Measurements from ENCODE around the gene KDM1A.

Gene KDM1A

DNA sequence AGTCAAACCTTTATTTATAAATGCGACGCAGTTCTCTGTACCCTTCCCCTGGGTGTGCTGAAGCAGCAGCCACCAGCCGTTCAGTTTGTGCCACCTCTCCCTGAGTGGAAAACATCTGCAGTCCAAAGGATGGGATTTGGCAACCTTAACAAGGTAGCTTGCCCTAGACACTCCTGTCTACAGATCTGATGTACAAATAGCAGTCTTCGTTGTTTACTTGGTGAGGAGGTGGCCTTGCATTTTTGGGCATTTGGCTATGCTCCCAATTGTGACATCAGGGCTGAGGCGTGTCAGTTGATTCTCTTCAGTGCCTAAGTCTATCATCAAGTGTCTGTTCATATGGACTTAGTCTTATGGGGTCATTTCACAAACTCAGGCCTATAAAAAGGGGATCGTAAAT lies 59.8 kb downstream of the KDM1A start:
- no peak for DNase-seq

DNA sequence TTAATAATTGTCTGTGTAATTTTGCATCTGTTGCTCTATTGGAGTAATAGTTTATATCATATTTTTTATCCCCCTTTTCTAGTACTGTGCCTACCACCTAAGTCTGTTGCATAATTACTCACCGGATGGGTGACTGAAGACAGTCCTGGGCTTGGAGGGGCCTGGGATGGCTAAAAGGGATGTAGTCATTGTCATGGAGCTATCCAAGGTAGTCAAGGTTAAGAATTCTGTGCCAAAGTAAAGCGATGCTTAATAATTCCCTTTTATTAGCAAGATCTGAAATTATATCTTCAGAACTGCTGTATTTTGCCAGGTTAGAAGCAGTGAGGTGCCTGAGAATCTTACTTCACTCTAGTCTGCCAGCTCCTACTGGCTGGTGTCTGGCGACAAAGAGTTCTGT lies 61.6 kb downstream of the KDM1A start:
- no peak for DNase-seq

DNA sequence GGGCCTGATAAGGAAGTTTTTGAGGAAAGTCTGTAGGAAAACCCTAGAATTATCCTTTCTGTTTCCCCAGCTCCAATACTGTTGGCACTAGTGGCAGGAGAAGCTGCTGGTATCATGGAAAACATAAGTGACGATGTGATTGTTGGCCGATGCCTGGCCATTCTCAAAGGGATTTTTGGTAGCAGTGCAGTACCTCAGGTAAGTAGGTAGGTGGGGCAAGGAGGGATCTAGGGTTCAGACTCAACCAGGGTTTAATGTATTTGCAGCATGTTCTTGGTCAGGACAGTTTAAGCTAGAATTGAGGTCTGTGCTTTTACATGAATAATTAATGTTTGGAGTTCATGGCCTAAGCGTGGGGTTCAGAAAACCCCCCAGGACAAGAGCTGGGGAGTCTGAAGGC lies 62.1 kb downstream of the KDM1A start:
- peak in 1 of 5 experiments; percentile 5 for DNase-seq

GRCh38 chr1:23083714-23084480 lies 64.6 kb downstream of the KDM1A start:
- DNase-seq, result no peak

- DNase-seq, result no peak
Measured at GRCh38 chr1:23084880-23085279, 65.6 kb downstream of the KDM1A start.

DNA sequence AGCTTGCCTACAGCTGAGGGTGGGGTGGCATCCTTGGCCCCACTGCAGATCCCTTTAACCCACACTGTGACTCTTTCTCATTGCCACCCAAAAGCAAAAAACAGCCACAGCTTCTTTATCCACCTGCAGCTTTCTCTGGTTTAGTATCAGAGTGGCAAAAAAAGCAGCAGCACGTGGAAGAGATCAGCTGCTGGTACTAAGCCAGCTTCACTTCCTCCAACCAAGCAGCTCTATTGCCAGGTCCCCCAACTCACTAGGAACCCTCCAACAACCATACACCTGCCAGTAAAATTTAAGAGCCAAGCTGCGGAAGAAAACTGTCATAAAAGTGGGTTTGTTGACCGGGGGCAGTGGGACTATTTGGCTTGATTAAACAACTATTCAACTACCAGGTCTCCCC lies 66.4 kb downstream of the KDM1A start:
- no peak for DNase-seq

GRCh38 chr1:23088027-23088426 lies 68.8 kb downstream of the KDM1A start:
- no peak for DNase-seq

DNA sequence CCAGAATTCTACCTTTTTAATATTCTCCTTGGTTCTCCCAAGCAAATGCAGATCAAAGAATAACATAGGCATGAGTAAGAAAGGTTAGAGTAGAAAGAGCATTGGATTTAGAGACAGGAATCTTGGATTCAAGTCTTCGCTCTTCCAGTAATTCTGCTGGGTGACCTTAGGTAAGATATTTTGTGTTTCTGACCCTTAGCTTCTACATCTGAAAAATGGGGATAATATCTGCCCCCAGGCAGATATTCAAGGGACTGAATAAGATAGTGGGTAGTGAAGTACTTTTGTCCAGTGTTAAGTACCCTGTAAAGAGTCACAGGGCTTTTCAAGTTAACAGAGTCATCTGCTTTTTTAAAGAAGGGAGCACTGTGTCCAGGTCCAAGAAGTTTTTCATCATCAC lies 70.8 kb downstream of the KDM1A start:
- DNase-seq, result no peak

- DNase-seq, result no peak
Measured at GRCh38 chr1:23091545-23091944, 72.3 kb downstream of the KDM1A start.

GRCh38 chr1:23092447-23092846 lies 73.2 kb downstream of the KDM1A start:
- DNase-seq, result no peak

GRCh38 chr1:23097316-23097715 lies 78.0 kb downstream of the KDM1A start:
- DNase-seq, result no peak

- peak in 4 of 5 experiments; percentile 36 to 63 (median 44) for DNase-seq
Measured at GRCh38 chr1:23098463-23099170, 79.3 kb downstream of the KDM1A start.

DNA sequence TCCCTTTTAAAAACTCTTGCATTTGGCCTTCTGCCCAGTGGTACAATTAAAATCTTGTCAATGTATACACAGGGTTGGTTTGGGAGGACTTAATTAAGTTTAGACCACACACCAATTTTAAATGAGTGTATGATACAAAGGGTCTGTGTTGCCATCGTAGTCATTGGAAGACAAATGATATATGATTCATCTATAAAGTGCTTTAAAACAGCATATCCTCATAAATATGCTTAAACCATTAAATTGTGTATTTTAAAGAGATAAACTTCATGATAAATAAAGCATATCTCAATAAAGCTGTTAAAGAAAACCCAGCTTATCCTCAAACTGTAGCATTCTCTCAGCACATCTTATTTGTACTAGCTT lies 79.9 kb downstream of the KDM1A start:
- no peak for DNase-seq

DNA sequence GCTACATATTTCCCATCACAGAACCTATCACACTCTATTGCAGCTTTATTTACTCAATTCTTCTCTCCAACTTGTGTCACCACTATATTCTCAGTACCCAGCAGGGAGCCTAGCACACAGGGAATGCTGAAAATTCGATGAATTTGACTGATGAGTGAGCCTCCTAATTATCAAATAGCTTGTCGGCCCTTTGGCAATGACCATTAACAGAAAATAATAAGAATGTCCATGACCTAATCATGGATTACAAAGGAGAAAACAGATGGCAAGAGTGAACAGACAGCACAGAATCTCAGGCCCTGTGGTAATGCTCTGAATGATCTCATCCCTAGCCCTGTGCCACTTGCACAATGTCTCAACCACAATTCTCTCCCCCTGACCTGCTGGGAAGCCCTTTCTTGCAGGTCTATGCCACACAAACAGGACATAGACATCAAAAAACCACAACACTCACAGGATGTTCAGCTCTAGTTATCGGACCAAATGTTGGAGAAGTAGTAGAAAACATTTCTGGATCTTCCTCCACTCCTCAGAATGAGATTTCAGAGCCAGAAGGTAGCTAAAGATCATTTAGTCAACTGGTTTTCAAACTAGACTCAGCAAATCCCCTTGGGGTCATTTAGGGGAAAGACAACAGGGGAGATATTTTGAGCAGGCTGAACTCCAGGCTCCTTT lies 80.9 kb downstream of the KDM1A start:
- peak in 2 of 5 experiments; percentile 73 to 79 for DNase-seq

GRCh38 chr1:23101101-23101827 lies 82.0 kb downstream of the KDM1A start:
- no peak for DNase-seq

- DNase-seq, result no peak
Measured at GRCh38 chr1:23101887-23102286, 82.6 kb downstream of the KDM1A start.

- DNase-seq, result no peak
Measured at GRCh38 chr1:23102289-23102688, 83.0 kb downstream of the KDM1A start.

DNA sequence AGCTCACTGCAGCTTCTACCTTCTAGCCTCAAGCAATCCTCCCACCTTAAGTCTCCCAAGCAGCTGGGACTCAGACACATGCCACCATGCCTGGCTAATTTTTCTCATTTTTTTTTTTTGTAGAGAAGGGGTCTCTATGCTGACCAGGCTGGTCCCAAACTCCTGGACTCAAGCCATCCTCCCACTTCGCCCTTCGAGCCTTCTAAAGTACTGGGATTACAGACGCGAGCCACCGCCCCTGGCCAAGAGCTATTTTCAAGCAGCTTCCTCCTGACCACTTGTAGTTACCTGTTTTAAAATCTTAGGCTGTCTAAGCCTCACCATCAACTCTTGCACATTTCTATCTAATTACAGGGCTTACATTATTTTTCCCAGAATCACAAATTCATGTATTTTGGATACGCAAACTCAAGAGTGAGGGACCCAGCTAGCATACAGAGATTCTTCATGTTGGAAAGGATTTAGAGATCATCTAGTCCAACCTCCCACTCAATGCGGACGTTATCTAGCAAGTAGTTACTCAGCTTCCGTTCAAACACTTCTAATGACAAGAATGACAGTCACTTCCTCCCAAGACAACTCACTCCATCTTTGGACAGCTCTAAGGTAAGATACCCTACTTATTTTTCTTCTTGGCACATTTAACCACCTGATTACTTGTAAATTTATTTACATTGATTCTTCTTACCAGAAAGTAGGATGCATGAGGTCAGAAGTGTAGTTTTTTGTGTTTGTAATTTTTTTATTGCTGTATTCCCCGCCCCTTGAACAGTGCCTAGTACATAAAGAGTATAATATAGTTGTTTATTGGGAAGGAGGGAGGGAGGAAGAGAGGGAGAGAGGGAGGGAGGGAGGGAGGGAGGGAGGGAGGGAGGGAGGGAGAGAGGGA lies 84.0 kb downstream of the KDM1A start:
- peak in 2 of 5 experiments; percentile 72 to 85 for DNase-seq

- DNase-seq, result no peak
Measured at GRCh38 chr1:23108918-23109533, 89.8 kb downstream of the KDM1A start.

GRCh38 chr1:23110391-23110790 lies 91.1 kb downstream of the KDM1A start:
- no peak for DNase-seq
